Measurements from ENCODE around the gene RHOT2. TPM values are rescaled to one million over a fixed set of nuclear protein-coding genes. Genes with fewer than 3 reads are reported as not detected.

The RHOT2 gene
- total RNA-seq, 1 experiment from 2014 or later: 72.8 TPM

DNA sequence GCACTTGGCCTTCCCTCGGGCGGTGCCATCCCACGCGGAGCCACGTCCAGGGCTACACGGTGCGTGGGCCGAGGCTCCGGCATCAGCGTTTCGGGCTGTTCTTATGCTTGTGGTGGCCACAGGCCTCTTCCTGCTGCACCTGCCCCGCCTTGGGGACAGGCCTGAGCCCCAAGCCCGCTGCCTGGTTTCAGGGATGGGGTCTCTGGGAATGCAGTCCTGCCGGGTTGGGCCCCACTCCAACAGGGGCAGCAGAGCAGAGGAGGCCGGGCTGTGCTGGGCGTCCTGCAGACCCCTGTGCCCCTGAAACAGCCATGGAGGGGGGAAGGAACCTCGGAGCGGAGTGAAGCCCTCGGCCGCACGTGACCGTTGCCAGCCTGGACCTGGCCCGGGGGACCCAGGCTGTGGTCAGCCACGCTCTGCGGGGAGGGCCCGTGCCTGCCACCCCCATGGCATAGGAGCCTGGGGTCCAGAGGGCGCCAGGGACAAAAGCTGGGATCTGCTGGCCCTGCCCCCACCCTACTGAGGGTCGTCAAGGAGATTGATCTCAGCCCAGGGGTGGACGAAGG, 37.6 kb upstream of the RHOT2 start:
- Histone ChIP-seq H3K27me3 (no peaks in the 10 kb centered on the region), H3K9me3 (no peaks in the 10 kb centered on the region), H3K36me3 (peaks cover 30% of the 10 kb centered on the region), H3K4me3 (no peak overlapping the region)
- no peak for DNase-seq

DNA sequence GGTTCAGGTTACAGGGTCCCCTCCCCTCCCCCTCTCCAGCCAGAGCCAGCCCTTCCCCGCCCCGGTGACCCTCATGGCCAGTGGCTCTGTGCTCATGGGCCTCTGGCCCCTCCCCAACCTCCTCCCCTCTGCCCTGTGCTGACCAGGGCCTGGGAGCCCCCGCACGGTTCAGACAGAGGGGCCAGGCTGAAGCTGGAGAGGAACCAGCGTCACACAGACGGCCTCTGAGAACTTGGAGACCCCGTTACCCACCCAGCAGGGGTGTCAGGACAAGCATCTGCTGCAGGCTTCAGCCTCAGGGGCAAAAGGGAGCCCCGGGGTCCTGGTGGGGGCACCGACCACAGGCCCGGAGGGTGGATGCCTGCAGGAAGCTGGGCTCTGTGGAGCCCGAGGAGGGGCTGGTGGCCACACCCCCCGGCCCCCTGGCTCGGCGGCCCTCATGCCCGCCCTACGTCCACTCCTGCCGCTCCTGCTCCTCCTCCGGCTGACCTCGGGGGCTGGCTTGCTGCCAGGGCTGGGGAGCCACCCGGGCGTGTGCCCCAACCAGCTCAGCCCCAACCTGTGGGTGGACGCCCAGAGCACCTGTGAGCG, 37.0 kb upstream of the RHOT2 start, which contains the start of gene WFIKKN1:
Gene WFIKKN1, plus strand, starts transcription at position 171 of the 591 bp plus-strand sequence. Its CDS starts 269 bp downstream, at position 440.
- Histone ChIP-seq H3K4me3 (no peak within 1 kb of the TSS), H3K27me3 (no peaks in the 10 kb centered on the region), H3K9me3 (no peaks in the 10 kb centered on the region), H3K36me3 (peaks cover 27% of the 10 kb centered on the region)
- no peak for DNase-seq

DNA sequence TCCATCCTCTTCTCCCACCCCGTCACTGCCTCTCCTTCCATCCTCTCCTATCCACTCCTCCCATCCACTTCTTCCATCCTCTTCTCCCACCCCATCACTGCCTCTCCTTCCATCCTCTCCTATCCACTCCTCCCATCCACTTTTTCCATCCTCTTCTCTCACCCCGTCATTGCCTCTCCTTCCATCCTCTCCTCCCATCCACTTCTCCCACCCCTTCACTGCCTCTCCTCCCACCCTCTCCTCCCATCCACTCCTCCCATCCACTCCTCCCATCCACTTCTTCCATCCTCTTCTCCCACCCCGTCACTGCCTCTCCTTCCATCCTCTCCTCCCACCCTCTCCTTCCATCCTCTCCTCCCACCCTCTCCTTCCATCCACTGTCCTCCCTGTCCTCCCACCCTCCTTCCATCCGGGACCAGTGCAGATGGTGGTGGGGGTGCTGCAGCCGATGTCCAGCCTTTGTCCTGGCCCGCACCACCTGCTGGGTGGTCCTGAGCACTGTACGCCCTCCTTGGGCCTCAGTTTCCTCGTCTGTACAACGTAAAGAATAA, 36.0 kb upstream of the RHOT2 start:
- no peak for DNase-seq
- no peaks in the 10 kb centered on the region for H3K27me3 ChIP-seq
- H3K4me3 ChIP-seq: no peak overlapping the region
- no peaks in the 10 kb centered on the region for H3K9me3 ChIP-seq
- H3K36me3 ChIP-seq: peaks cover 21% of the 10 kb centered on the region

DNA sequence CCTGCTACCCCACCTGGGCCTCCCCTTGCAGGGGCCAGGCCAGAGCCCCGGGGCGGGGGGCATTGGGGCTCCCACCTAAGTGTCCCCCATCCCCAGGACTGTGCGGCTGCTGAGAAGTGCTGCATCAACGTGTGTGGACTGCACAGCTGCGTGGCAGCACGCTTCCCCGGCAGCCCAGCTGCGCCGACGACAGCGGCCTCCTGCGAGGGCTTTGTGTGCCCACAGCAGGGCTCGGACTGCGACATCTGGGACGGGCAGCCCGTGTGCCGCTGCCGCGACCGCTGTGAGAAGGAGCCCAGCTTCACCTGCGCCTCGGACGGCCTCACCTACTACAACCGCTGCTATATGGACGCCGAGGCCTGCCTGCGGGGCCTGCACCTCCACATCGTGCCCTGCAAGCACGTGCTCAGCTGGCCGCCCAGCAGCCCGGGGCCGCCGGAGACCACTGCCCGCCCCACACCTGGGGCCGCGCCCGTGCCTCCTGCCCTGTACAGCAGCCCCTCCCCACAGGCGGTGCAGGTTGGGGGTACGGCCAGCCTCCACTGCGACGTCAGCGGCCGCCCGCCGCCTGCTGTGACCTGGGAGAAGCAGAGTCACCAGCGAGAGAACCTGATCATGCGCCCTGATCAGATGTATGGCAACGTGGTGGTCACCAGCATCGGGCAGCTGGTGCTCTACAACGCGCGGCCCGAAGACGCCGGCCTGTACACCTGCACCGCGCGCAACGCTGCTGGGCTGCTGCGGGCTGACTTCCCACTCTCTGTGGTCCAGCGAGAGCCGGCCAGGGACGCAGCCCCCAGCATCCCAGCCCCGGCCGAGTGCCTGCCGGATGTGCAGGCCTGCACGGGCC, 35.2 kb upstream of the RHOT2 start:
- no peak for DNase-seq
- H3K4me3 ChIP-seq: no peak overlapping the region
- peaks cover 15% of the 10 kb centered on the region for H3K36me3 ChIP-seq
- H3K27me3 ChIP-seq: no peaks in the 10 kb centered on the region
- no peaks in the 10 kb centered on the region for H3K9me3 ChIP-seq

DNA sequence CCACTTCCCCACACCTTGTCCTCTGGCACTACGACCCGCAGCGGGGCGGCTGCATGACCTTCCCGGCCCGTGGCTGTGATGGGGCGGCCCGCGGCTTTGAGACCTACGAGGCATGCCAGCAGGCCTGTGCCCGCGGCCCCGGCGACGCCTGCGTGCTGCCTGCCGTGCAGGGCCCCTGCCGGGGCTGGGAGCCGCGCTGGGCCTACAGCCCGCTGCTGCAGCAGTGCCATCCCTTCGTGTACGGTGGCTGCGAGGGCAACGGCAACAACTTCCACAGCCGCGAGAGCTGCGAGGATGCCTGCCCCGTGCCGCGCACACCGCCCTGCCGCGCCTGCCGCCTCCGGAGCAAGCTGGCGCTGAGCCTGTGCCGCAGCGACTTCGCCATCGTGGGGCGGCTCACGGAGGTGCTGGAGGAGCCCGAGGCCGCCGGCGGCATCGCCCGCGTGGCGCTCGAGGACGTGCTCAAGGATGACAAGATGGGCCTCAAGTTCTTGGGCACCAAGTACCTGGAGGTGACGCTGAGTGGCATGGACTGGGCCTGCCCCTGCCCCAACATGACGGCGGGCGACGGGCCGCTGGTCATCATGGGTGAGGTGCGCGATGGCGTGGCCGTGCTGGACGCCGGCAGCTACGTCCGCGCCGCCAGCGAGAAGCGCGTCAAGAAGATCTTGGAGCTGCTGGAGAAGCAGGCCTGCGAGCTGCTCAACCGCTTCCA, 34.4 kb upstream of the RHOT2 start:
- no peak overlapping the region for H3K4me3 ChIP-seq
- no peaks in the 10 kb centered on the region for H3K27me3 ChIP-seq
- no peak for DNase-seq
- peaks cover 9% of the 10 kb centered on the region for H3K36me3 ChIP-seq
- H3K9me3 ChIP-seq: no peaks in the 10 kb centered on the region

DNA sequence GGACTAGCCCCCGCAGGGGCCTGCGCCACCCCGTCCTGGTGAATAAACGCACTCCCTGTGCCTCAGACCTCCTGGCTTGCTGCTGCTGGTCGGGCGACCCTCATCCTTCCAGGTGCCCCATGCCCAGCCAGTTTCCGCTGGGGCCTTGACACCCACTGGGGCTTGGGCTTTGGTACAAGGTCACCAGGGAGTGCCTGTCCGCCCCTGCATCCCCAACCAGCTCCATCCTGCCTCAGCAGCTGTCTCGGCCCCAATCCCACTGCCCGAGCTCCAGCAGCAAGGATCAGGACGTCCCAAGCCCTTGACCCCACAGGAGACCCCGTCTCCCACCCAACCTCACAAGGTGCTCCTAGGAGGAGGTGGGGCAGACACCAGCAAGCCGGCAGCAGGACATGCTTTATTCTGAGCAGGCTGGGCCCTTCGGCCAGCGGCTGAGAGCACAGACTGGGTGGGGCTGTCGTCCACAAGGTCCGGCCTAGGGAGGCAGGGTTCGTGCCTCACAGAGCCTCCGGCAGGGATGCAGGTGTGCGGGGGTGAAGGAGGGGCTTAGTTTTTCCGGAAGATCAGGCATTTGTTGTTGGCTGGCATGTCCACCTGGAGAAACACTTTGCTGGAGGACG, 33.8 kb upstream of the RHOT2 start:
- no peak overlapping the region for H3K4me3 ChIP-seq
- peaks cover 9% of the 10 kb centered on the region for H3K36me3 ChIP-seq
- no peaks in the 10 kb centered on the region for H3K9me3 ChIP-seq
- no peaks in the 10 kb centered on the region for H3K27me3 ChIP-seq
- DNase-seq: no peak

DNA sequence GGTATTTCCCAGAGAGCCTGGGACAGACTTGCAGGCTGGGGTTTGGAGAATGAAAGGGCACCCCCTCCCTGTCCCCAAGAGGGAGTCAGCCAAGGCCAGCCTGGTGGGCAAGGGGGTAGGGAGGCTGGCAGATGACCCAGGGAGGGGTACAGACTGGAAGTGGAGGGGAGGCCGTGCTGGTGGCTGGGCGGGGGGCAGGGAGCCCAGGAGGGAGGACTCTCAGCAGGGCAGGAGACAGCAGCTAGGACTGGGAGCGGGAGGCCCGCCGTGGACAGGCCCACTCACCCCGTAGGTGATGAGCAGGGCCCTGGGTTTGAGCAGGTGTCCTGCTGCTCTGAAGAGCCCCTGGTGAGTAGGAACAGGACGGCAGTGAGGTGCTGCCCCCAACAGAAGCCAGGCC, 32.9 kb upstream of the RHOT2 start:
- peaks cover 9% of the 10 kb centered on the region for H3K36me3 ChIP-seq
- peak overlapping the region; percentile 63 for H3K4me3 ChIP-seq
- no peaks in the 10 kb centered on the region for H3K9me3 ChIP-seq
- no peak for DNase-seq
- no peaks in the 10 kb centered on the region for H3K27me3 ChIP-seq

DNA sequence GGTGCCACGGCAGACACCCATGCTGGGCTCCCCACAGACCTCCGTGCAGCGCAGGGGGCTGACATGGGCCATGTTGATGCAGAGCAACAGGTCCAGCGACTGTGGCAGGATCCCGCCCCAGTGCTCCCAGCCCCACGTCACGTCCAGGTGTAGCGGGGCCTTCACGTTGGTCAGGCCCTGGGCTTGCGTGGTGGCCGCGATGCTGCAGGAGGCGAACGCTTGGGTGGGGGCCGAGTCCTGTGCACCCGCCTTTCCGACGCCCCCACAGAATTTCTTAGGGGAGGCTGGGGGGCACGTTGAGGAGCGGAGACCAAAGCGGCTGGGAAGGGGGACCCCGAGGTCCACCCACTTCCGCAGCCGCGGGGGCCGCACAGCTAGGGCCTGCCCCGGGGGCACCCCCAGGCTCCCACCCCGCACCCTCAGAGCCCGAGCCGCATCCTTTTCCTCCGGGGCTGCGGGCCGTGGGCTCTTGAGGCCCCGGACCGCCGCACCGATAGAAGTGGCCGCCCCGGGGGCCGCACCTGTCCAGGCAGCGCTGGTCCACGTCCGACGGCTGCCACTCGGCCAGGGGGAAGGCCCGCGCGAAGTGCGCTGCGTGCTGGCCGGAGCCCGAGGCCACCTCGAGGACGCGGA, 32.2 kb upstream of the RHOT2 start:
- Histone ChIP-seq H3K27me3 (no peaks in the 10 kb centered on the region), H3K36me3 (peaks cover 9% of the 10 kb centered on the region)
- DNase-seq: no peak

DNA sequence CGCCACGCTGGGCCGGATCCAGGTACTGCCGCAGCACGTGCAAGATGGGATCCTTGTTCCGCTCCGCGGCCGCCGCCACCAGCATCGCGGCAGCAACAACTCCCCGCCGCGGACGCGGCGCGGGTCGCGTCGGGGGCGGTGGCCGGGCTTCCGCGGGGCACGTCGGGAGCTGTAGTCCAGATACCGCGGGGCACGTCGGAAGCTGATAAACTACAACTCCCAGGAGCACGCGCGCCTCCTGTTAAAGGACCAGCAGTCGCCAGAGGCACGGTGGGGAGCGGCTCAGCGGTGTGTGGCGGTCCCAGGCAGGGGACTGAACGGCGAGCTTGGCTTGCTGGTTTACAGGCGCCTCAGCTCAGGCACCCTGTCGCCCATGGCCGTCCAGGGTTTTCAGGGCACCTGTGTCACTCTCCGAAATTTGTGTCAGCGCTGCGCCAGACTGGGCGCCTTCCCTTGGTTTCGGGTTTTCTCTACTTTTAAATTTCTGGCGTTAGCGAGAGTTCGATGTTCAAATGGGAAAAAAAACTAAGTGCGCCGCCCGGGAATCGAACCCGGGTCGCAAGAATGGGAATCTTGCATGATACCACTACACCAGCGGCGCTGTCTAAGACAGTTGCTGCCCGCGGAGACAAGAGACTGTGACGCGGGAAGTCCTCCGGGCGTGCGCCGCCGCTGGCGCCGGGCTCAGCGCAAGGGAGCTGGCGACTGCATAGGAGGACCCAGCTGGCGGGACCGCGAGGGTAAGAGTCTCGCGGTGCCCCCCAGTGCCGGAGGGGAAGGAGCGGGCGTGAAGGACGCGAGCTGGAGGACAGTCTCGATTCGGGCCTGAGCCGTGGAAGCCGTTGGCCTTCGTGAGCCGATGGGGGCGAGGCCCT, 31.5 kb upstream of the RHOT2 start, which contains the start of gene METTL26:
Gene METTL26, minus strand, starts transcription at position 100 of the 875 bp plus-strand sequence. Its CDS starts 15 bp downstream, at position 85.
- H3K4me3 ChIP-seq: peak within 1 kb of the TSS; percentile 63
- H3K9me3 ChIP-seq: no peaks in the 10 kb centered on the region
- peaks cover 9% of the 10 kb centered on the region for H3K36me3 ChIP-seq
- H3K27me3 ChIP-seq: no peaks in the 10 kb centered on the region
- peak; percentile 95 for DNase-seq

More for the DNA sequence above, 32.2 kb upstream of the RHOT2 start:
- H3K9me3 ChIP-seq: no peaks in the 10 kb centered on the region
- H3K4me3 ChIP-seq: peak overlapping the region; percentile 63

DNA sequence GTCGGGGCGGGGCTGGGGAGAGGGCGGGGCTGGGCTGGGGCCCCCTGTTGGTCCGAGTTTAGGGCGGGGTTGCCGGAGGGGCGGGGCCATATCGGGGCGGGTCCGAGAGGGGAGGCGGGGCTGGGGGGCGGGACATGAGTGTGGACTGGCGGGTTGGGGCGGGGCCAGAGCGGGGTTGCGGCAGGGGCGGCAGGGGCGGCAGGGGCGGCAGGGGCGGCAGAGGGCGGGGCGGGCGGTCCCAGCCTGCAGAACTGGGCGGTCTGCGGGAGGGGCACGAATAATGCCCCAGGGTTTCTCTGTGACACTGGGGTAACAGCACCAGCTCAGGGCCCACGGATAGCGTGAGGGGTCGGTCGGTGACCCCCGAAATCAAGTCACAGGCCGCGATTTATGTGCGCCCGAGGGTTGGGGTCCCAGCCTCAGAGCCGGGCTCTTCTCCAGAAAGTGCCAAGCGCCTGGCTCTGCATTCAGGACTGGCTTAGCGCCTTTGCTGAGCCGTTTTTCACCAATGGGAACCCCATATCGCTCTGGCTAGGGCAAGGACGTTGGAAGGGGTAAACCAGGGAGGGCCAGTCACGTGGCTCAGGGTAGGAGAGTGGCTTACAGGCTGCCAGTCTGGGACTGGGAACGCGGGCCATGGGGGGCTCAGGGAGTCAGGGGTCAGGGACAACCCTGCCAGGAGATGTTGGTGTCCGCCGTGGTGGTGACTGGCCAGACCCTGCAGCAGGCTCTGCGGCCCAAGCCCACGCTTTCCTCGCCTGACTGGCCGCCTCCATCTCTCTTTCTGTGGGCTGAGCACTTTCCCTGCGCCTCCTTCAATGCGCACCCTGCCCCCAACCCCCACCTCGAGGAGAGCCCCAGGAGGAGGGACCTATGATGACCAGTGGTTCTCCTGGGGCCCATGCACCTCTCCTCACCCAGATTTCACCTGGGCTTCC, 30.6 kb upstream of the RHOT2 start:
- peak; percentile 83 for DNase-seq
- no peaks in the 10 kb centered on the region for H3K9me3 ChIP-seq
- no peaks in the 10 kb centered on the region for H3K27me3 ChIP-seq
- H3K4me3 ChIP-seq: peak overlapping the region; percentile 63
- peaks cover 9% of the 10 kb centered on the region for H3K36me3 ChIP-seq

DNA sequence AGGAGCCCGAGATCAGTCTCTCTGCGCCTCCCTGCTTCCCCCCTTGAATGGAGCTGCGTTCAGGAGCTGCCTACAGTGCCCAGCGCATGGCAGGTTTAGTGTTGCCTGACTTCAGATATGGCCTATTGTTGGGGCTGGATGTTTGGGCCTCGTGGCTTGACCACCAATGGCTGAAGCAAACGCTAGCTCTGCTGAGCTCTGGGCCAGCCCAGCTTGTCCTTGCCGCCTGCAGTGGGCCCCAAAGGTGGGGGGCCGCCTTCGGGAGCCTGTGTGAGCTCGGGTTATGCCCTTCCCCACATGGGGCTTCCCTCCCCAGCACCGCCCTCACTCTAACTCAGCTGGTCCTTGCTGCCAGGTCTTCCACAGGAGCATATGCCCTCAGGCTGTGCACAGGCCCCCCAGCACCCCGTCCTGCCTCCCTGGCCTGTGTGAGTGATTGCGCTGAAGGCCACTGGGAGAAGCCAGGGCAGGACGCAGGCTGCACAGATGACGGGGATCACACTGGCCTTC, 29.8 kb upstream of the RHOT2 start:
- H3K27me3 ChIP-seq: no peaks in the 10 kb centered on the region
- H3K36me3 ChIP-seq: peaks cover 15% of the 10 kb centered on the region
- H3K4me3 ChIP-seq: no peak overlapping the region
- no peaks in the 10 kb centered on the region for H3K9me3 ChIP-seq
- no peak for DNase-seq

DNA sequence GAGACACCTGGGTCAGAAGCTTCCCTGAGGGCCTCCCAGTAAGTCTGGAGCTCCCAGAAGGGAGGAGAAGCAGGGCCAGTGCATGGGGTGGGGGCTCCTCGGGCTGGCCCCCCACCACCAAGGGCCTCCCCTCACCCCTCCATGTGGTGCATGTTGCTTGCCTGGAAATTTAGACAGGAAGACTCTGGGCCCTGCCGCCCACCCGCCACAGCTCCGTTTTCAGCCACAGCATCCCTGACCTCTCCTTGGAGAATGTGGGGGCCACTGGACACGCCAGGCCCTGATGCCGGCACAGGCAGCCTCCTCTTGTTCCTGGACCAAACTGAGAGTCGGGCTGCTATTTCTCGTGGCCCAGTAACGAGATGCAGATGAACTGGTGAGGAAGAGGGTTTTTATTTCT, 29.1 kb upstream of the RHOT2 start:
- Histone ChIP-seq H3K27me3 (no peaks in the 10 kb centered on the region), H3K36me3 (peaks cover 19% of the 10 kb centered on the region), H3K9me3 (no peaks in the 10 kb centered on the region), H3K4me3 (no peak overlapping the region)
- DNase-seq: no peak

DNA sequence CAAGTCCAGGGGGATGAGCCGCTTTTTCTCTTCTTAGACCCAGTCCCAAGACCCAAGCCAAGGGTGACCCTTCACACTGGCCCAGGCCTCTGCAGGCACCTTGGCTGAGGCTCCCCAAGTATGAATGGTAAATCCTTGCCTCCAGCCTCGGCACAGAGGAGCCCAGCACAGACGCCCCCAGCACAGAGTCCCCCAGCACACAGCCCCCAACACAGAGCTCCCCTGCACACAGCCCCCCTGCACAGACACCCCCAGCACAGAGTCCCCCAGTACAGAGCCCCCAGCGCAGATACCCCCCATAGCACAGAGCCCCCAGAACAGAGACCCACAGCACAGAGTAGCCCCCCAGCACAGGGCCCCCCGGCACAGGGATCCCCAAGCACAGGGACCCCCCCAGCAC, 27.3 kb upstream of the RHOT2 start:
- DNase-seq: no peak
- no peak overlapping the region for H3K4me3 ChIP-seq
- no peaks in the 10 kb centered on the region for H3K9me3 ChIP-seq
- no peaks in the 10 kb centered on the region for H3K27me3 ChIP-seq
- H3K36me3 ChIP-seq: peaks cover 20% of the 10 kb centered on the region

Measured in MG63 (cell line).